Stimulated activated CD4-positive, alpha-beta T cell treated with anti-CD3 and anti-CD28 coated beads, Interleukin-15, amount 100 ng/mL, for 1 hour (primary cell): ENCODE results near the gene MX2.
"Not testable (repeated sequence)": the region's sequence is repeated elsewhere in the genome, so short reads cannot be mapped to it uniquely, and the experiment has no call there.

Experiments used
- DNase-seq, 2 donors: peaks; one replicate each; pipeline ENCODE4 v3.0.0-alpha.2; 2020; ENCODE audit warnings: low read depth in 1 of 2, low spot score in 1 of 2

Gene MX2

DNA sequence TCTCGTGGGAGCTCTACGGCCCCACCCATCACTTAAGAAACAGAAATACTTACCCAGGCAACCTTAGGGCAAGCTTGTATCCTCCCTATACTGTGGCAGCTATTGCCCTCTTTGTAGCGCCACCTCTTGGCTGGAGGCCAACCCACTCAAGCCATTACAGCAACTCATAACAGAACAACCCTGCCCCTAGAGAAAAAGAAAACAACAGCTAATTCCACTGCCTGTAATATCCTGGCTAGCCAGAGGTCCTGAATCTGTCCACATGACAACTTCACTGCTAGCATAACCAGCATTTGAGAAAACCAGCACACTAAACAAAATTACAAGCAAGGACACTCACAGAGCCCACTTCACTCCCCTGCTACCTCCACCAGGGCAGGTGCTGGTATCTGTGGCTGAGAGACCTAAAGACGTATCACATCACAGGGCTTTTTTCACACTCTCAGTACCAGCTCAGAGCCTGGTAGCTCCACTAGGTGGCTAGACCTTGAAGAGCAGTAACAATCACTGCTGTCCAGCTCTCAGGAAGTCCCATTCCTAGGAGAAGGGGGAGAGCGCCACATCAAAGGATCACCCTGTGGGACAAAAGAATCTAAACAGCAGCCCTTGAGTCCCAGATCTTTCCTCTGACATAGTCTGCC lies 49.7 kb downstream of the MX2 start:
- DNase-seq: no peak

DNA sequence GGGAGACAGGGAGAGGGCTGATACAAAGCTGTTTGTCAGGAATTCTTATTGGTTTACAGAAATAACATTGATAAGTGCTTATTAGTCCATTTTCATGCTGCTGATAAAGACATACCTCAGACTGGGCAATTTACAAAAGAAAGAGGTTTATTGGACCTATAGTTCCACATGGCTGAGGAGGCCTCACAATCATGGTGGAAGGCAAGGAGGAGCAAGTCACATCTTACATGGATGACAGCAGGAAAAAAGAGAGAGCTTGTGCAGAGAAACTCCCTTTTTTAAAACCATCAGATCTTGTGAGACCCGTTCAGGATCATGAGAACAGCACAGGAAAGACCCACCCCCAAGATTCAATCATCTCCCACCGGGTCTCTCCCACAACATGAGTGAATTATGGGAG lies 55.7 kb downstream of the MX2 start:
- DNase-seq: not testable (repeated sequence)

DNA sequence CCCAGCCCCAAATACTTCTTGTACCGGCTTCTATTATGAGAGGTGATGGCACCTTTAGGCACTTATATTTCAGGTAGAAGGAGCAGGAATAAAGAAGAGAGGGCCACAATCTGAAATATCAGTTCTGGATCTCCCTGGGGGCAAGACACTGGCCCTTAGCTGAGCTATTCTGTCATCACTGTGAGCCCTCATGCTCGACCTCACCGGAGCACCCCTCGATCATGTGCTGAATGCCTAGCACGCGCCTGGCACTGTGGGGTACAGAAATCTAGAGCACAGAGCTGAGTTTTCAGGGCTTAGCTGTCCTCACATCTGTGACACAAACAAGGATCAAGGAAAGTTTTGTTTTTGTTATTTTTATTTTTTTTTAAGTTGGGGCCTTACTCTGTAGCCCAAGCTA lies 56.6 kb downstream of the MX2 start:
- DNase-seq: no peak

DNA sequence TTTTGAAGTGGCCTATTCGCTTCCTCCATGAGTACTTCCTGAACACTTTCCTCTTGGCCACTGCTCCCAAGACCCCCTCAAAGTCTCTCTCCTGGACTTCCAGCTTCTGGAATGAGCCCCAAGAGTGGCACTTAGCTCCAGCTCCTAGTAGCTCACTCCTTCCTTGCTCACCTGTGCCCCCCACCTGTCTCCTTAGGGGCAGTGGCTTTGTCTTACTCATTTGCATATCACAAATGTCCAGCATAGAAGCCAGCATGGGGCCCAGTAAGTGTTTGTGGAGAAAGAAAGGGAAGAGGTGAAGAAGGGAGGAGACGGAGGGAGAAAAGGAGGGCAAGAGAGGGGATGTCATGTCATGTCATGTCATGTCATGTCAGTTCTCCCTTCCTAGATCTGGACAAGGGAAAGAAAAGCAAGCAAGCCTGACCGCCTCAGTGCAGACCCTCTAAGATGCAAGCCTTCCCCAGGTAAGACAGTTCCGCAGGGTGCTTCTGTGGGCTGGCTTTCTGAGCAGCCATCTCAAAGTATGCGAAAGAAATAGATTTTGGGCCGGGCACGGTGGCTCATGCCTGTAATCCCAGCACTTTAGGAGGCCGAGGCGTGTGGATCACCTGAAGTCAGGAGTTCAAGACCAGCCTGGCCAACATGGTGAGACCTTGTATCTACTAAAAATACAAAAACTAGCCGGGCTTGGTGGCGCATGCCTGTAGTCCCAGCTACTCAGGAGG lies 57.3 kb downstream of the MX2 start:
- DNase-seq: no peak

DNA sequence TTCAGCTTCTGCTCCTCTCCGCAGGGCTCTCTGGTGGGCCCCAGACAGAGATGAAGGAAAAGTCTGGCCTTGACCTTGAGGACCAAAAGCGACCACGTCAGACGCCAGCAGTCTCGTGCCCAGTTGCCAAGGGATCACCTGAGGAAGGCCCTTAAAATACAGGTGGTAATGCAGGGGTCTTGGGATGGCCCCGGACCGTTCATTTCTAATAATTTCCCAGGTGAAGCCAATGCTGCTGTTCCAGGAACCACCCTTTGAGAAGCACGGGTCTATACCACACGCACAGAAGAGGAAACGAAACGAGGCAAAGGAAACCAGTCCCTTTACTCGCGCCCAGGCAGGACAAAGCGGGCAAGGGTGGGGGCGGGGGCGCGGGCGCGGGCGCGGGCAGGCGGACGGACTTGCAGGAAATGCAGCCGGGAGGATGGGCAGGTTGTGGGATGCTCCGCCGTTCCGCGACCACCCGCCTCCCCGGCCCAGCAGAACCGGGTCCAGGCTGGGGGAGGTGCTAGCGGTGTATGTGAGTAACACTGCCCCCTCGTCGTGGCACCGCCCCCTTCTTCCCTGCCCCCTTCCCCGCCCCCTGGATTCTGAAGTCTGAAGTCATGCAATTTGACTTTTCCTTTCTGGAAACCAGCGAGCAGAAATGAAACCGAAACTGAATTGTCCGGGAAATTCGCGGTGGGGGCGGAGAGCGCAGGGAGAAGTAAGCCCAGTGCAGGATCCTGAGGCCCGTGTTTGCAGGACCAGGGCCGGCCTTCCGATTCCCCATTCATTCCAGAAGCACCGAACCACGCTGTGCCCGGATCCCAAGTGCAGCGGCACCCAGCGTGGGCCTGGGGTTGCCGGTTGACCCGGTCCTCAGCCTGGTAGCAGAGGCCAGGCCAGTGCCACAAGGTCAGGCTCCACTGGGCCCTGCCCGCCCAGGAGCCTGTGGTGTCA lies 58.4 kb downstream of the MX2 start:
- peak; percentile 20 to 33 for DNase-seq

DNA sequence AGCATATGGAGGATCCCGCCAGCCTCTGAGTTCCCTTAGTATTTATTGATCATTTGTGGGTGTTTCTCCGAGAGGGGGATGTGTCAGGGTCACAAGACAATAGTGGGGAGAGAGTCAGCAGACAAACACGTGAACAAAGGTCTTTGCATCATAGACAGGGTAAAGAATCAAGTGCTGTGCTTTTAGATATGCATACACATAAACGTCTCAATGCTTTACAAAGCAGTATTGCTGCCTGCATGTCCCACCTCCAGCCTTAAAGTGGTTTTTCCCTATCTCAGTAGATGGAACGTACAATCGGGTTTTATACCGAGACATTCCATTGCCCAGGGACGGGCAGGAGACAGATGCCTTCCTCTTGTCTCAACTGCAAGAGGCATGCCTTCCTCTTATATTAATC lies 59.2 kb downstream of the MX2 start:
- not testable (repeated sequence) for DNase-seq

DNA sequence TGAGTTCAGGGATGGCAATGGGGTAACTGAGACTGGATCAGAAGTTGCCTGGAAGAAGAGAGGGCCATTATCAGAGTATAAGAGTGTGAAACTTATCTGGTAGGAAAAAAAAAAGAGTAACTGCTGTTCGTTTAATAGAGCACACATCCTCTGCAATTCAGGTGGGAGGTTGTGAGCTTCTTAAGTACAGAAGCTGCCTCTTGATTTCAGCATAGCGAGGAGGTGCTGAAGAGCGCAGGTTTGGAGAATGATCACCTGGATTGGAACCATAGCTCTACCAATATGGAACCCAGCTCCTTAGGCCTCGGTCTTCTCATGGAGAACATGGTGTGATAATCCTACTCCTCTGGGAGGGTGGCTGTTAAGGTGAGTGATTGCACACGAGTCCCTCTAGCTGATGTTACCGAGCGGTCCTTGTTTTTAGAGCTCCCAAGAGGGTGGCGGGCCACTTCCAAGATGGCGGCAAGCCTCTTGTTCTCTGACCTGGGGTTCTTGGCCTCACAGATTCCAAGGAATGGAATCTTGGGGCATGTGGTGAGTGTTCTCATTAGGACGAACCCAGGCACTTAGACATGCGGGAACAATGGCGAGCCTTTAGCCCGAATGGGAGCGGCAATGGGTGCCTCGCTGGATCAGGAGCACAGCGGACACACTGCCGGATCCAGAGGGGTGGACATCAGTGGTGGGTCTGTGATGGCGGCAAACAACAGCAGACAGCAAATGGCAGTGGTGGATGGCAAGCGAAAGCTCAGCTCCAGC lies 60.9 kb downstream of the MX2 start:
- no peak for DNase-seq

DNA sequence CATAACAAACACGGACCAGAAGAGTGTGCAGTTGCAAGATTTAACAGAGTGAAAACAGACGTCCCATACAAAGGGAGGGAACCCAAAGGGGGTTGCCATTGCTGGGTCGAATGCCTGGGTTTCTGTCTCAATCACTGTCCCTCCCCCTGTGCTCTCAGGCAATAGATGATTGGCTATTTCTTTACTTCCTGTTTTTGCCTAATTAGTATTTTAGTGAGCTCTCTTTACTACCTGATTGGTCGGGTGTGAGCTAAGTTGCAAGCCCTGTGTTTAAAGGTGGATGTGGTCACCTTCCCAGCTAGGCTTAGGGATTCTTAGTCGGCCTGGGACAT lies 61.4 kb downstream of the MX2 start:
- DNase-seq: not testable (repeated sequence)

DNA sequence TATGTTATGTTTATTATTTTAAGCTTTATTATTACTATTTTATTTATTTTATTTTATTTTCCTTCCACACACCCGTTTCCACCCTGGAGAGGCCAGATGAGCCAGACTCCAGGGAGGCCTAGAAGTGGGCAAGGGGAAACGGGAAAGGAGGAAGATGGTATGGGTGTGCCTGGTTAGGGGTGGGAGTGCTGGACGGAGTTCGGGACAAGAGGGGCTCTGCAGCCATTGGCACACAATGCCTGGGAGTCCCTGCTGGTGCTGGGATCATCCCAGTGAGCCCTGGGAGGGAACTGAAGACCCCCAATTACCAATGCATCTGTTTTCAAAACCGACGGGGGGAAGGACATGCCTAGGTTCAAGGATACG lies 63.7 kb downstream of the MX2 start:
- DNase-seq: no peak

DNA sequence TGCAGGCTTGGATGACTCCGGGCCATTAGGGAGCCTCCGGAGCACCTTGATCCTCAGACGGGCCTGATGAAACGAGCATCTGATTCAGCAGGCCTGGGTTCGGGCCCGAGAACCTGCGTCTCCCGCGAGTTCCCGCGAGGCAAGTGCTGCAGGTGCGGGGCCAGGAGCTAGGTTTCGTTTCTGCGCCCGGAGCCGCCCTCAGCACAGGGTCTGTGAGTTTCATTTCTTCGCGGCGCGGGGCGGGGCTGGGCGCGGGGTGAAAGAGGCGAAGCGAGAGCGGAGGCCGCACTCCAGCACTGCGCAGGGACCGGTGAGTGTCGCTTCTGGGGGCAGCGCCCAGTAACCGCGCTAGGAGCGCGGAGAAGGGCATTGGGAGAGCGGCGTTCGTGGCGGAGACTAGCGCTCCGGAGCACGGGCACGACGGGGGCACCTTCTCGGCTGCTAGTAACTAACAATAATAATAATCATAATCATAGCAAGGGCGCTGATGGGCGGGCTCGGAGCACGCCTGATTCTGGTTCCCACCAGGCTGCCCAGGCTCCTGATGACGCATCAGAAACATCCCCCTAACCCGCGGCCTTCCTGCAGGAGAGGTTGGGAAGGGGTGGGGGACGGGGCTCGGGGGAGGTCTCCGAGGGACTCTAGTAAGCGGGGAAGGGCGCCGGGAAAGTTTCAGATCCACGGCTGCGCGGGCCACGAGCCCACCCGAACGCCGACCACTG lies 64.3 kb downstream of the MX2 start, which contains the start of gene MX1:
Gene MX1, plus strand, starts transcription at position 286 of the 722 bp plus-strand sequence. CDS start 5,832 bp downstream, outside the sequence.
- DNase-seq: peak; percentile 76 to 78

DNA sequence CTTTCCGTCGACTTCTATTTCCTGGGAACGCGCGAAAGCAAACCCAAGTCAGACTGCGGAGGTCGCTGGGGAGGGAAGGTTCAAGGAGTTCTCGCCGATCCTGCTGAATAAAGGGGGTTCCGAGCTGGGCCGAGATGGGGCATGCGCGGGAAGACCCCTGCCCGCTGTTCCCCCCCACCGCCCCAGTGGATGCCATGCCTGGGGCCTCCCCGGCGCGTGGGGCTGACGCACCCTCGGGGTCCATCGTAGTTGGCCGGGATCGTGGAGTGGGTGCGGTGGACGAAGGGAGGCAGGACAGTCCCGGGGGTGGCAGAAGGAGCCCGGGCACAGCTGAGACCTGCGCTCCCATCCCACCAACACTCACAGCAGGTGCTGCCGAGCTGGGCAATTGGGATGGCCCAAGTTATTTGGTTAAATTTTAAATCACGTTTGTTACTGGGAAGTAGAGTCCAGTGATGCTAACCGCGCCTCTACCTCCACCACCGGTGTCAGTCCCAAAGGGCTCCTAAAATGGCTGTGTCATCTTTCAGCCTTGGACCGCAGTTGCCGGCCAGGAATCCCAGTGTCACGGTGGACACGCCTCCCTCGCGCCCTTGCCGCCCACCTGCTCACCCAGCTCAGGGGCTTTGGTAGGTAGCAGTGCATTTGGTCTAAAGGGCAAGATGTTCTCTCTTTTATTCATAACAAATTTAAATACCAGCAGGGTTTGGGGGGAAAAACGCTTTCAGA lies 65.0 kb downstream of the MX2 start:
- no peak for DNase-seq

DNA sequence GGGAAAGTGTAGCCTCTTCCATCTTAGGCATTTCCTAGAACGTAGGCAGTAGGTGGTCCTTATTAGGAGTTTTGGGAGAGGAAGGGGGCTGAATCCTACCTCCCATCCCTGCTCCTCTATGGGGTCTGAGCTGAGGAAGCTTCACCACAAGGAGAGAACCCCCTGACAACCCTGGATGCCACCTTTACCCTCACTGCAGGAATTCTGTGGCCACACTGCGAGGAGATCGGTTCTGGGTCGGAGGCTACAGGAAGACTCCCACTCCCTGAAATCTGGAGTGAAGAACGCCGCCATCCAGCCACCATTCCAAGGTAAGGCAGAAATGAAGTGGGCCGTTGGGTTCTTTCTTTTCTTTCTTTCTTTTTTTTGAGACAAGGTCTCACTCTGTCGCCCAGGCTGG lies 65.7 kb downstream of the MX2 start:
- no peak for DNase-seq

DNA sequence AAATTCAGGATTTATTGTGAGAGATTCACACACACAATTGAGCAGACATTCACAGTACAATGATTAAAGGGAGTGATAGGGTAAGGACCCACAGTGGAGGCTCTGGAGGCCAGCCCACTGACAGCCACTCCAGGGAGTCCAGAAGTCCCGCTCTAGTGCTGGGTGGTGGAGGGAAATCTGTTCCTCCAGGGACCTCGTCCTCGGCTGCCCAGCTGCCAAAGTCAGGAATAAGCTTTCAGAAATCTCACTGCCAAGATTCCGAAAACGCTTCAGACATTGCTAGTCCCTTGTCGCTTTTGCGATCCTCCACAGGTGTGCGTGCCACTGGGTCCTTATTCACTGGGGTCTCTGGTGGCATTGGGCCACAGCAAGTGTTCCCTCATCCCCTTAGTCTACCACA lies 66.5 kb downstream of the MX2 start:
- DNase-seq: no peak

DNA sequence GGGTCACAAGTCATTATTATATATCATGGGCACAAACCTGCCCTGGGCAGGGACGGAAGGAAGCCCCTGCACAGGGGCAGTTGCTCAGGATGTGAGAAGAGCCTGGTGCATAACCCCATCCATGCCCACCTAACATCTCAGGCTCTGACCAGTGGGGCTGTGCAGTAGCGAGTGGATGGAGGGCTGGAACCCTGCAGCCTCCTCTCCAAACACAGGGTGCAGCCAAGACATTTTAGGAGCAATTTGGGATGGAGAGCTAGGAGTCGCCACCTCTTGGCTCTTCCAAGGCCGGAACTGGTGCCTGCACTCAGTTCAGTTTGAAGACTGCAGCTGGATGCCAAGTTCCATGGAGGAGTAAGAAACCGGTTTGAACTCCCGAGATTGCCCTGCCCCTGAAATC lies 67.0 kb downstream of the MX2 start:
- no peak for DNase-seq

DNA sequence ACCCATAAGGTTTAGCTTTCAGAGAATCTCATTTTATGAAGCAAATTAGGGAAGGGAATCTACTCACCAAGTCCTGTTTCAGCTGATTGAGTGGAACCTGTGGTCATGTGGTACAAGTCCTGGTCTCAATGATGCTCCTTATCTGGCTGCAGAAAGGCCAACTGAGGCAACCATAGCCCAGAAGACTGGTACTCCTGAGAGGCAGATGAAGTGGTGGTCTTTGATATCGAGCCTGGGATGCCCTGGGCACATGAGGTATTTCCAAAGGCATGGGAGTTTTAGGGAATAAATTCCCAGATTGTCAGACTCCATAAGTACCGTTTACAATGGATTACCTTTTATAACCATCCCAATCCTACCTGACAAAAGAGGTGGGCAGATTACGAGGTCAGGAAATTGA lies 67.5 kb downstream of the MX2 start:
- no peak for DNase-seq

DNA sequence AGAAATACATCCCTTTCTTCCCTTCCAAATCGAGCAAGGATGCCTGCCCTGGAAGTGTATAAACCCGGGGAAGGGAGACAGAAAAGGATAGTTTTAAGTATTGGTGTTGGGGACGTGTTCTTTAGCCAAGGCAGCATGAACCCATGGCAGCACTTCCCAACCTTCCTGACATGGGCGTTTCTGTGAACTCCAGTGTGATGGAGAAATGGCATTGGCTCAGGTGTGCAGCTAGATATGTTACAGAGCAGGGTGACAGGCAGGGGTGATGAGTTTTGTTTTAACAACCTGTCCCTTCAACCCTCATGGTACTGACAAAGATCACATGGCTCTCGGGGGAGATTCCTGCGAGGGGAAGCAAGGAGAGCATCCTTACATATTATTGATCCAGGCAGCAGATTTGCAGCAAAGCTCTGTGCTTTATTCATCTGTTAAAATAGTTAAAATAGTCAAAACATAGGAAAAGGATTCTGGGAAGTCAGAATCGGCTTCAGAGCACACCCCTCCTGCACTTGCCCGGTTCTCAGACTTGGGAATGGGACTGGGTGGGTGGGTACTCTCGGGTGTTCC lies 68.2 kb downstream of the MX2 start:
- no peak for DNase-seq

DNA sequence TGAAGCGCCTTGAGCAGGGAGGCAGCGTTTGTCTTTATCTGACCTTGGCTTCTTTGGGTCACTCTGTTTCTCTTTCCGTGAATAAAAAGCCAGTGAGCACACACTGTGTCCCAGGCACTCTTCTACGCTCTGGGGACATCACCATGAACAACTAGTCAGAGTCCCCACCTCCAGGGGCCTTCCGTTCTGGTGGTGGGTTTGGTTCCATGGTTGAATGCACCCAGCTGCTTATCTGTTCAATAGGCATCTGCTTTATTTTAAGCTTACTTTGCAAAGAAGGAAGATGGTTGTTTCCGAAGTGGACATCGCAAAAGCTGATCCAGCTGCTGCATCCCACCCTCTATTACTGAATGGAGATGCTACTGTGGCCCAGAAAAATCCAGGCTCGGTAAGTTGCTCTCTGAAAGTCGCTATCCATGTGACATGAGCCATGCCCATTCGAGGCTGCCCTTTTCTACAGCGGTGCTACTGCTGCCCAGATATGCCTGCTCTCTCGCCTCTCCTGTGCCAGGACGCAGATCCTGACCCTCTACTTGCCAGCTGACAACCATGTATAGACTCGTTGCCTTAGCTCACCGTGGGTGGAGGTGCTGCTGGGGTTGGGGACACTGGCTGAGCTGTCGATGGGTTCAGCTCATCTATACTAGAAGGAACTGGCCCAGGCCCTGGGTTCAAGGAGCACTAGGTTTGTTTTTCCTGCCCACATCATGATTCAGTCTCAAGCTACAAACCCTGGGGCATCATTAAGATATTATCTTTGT lies 70.1 kb downstream of the MX2 start:
- DNase-seq: no peak

DNA sequence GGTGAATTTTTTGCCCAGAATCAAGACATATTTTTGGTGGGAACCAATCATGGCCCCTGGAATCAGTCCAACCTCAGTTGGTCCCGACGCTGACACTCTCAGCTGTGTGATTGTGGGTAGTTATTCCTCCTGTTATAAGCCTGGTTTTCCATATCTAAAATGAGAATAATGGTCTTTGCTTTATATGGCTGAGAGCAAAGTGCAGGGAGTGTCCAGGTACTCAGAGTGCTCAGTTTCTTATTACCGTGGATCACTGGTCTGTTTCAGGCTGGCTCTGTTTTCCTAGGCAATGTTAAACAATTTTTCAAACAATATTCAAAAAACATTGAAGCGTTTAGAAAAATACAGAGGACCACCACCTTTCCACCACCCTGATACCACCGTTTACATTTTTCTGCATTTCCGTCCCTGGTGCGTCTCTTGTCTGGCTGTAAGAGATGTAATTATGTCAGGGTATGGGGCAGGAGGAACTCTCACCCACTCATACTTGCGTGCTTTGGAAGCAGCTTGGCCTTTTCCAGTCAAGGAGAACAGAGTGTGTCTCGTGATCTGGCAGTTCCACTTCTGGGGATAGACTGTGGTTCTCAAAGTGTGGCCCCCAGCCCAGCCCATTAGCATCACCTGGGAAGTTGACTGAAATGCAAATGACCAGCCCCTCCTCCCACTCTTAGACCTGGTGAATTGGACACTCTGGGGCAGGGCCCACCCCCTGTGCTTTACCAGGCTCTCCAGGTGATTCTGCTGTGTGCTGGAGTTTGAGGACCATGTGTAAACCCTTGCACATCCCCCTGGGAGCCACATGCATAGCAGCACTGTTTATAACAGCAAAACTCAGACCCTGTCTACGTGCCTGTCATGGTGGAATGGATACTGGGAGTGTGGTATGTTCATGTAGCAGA lies 71.0 kb downstream of the MX2 start:
- no peak for DNase-seq
